ENCODE results near the gene ST6GAL1. TPM values are rescaled to one million over a fixed set of nuclear protein-coding genes. Genes with fewer than 3 reads are reported as not detected.
"Not testable (repeated sequence)": the region's sequence is repeated elsewhere in the genome, so short reads cannot be mapped to it uniquely, and the experiment has no call there.

The ST6GAL1 gene
- 100 to 1,000 TPM in 2 of 4 donors, 10 to 100 TPM in 2; 74.8 to 189 (median 113) TPM for total RNA-seq

DNA sequence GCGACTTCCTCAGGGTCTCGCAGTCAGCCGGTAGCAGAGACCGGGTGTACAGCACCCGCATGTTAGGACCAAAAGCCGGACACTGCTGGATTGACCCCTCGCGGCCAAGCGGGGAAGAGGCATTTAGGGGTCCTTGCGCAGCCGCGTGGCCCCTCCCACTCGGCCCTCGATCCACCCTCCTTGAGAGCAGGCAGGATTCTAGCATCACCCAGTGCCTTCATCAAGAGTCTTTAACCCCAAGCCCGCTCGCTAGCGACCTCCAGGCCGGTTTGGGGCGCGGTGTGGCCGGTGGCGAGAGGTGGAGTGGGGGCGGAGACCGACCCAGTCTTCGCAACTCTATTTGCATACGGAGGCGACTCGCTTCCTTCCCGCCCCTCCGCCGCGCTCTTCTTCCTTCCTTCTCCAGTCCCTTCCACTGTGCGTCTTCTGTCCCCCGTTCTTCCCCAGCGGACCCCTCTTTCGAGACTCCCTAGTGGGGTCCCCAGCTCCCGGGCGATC lies at the start of gene ST6GAL1:
Gene ST6GAL1 (plus strand): TSS at position 384 of the 498 bp plus-strand sequence. CDS start 112,178 bp downstream, outside the sequence.
- DNase-seq, result peak; percentile 73 to 76
- Histone ChIP-seq H3K36me3 (no peaks in the 10 kb centered on the region), H3K4me1 (peaks cover 18 to 23% of the 10 kb centered on the region in 2 donors), H3K27ac (peak within 1 kb of the TSS; percentile 82 to 93 (median 89)), H3K27me3 (no peaks in the 10 kb centered on the region), H3K4me3 (replicated peaks in 1 of 3) (peak within 1 kb of the TSS; percentile 47 to 97 (median 94)), H3K9me3 (no peaks in the 10 kb centered on the region)
- 0 to 1% methylated on average over 17 to 23 of the region's 38 CpGs for WGBS, 2 donors
- TF ChIP-seq, protein P1, sequence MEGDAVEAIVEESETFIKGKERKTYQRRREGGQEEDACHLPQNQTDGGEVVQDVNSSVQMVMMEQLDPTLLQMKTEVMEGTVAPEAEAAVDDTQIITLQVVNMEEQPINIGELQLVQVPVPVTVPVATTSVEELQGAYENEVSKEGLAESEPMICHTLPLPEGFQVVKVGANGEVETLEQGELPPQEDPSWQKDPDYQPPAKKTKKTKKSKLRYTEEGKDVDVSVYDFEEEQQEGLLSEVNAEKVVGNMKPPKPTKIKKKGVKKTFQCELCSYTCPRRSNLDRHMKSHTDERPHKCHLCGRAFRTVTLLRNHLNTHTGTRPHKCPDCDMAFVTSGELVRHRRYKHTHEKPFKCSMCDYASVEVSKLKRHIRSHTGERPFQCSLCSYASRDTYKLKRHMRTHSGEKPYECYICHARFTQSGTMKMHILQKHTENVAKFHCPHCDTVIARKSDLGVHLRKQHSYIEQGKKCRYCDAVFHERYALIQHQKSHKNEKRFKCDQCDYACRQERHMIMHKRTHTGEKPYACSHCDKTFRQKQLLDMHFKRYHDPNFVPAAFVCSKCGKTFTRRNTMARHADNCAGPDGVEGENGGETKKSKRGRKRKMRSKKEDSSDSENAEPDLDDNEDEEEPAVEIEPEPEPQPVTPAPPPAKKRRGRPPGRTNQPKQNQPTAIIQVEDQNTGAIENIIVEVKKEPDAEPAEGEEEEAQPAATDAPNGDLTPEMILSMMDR (IDR thresholded peaks at IDR 0.05), result peak in 4 of 6 experiments; percentile 34 to 48 (median 38)
- peak in 1 of 2 donors; percentile 75 for TF ChIP-seq POLR2A (IDR thresholded peaks at IDR 0.05)
- intact Hi-C loops (cut with DNase I), result loop anchor here (10.0 kb wide), 1 partner anchor 95 kb away; no protein-coding TSS in a partner anchor

DNA sequence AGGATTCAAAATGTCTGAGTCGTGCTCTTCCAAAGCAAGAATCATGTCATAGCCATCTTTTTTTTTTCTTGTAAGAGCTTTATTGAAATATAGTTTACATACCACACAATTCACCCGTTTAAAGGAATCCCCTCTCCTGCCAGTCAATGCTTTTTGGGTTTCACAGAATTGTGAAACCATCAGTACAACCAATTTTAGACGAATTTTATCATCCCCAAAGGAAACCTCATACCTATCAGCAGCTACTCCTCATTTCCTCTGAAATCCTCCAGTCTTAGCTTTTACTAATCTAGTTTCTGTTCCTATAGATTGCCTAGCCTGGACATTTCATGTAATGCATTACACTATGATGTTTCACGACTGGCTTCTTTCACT lies 48.2 kb upstream of the ST6GAL1 start:
- TF ChIP-seq, protein P1 (IDR thresholded peaks at IDR 0.05), result no peak
- TF ChIP-seq POLR2A (IDR thresholded peaks at IDR 0.05), result no peak
- Histone ChIP-seq H3K27me3 (no peaks in the 10 kb centered on the region), H3K9me3 (no peaks in the 10 kb centered on the region), H3K4me1 (no peaks in the 10 kb centered on the region), H3K36me3 (no peaks in the 10 kb centered on the region), H3K27ac (no peak overlapping the region), H3K4me3 (replicated peaks in 1 of 3) (no peak overlapping the region)
- DNase-seq, result no peak
- WGBS, 2 donors, result 73 to 76% methylated on average over 4 of the region's 4 CpGs
- intact Hi-C loops (cut with DNase I), result no loop called here

GRCh38 chr3:186882881-186883685 lies 47.2 kb upstream of the ST6GAL1 start:
- no peaks in the 10 kb centered on the region for H3K27me3 ChIP-seq
- no peaks in the 10 kb centered on the region for H3K36me3 ChIP-seq
- no peak for TF ChIP-seq POLR2A (IDR thresholded peaks at IDR 0.05)
- TF ChIP-seq, protein P1 (IDR thresholded peaks at IDR 0.05), result no peak
- H3K27ac ChIP-seq, result no peak overlapping the region
- H3K4me1 ChIP-seq, result no peaks in the 10 kb centered on the region
- no peaks in the 10 kb centered on the region for H3K9me3 ChIP-seq
- intact Hi-C loops (cut with DNase I), result no loop called here
- no peak for DNase-seq
- no peak overlapping the region for H3K4me3 ChIP-seq (replicated peaks in 1 of 3)
- WGBS, 2 donors, result 87 to 95% methylated on average over 6 of the region's 6 CpGs

GRCh38 chr3:186883686-186884058 lies 46.7 kb upstream of the ST6GAL1 start:
- Histone ChIP-seq H3K4me1 (no peaks in the 10 kb centered on the region), H3K27me3 (no peaks in the 10 kb centered on the region), H3K27ac (no peak overlapping the region), H3K36me3 (no peaks in the 10 kb centered on the region), H3K9me3 (no peaks in the 10 kb centered on the region), H3K4me3 (replicated peaks in 1 of 3) (no peak overlapping the region)
- 83 to 96% methylated on average over 1 of the region's 1 CpG for WGBS, 2 donors
- intact Hi-C loops (cut with DNase I), result no loop called here
- no peak for TF ChIP-seq POLR2A (IDR thresholded peaks at IDR 0.05)
- no peak for DNase-seq

GRCh38 chr3:186884868-186885267 lies 45.5 kb upstream of the ST6GAL1 start:
- H3K9me3 ChIP-seq; H3K36me3 ChIP-seq; DNase-seq; H3K27ac ChIP-seq; H3K4me3 ChIP-seq (replicated peaks in 1 of 3); H3K4me1 ChIP-seq; H3K27me3 ChIP-seq; intact Hi-C loops (cut with DNase I): not testable (repeated sequence)
- WGBS, 2 donors, result 95 to 97% methylated on average over 11 to 25 of the region's 29 CpGs
